GM12865 (cell line): ENCODE results near the gene UBN2.

Experiments used
- DNase-seq: peaks from one replicate; pipeline ENCODE4 v3.0.0; 2010; ENCODE audit warnings: low read depth
- H3K4me3 ChIP-seq: 2 replicates; pipeline ENCODE4 v1.5.1; 2011; ENCODE audit warnings: mild to moderate bottlenecking, low read depth, low read length, control low read depth
- TF ChIP-seq, protein P1 (sequence below): IDR thresholded peaks from 2 replicates; pipeline ENCODE4 v1.5.1; 2011; ENCODE audit warnings: low read length, control low read depth, low read depth, inconsistent platforms; ENCODE audit not compliant: insufficient read depth; ENCODE audit errors: missing control alignments

Gene UBN2

DNA sequence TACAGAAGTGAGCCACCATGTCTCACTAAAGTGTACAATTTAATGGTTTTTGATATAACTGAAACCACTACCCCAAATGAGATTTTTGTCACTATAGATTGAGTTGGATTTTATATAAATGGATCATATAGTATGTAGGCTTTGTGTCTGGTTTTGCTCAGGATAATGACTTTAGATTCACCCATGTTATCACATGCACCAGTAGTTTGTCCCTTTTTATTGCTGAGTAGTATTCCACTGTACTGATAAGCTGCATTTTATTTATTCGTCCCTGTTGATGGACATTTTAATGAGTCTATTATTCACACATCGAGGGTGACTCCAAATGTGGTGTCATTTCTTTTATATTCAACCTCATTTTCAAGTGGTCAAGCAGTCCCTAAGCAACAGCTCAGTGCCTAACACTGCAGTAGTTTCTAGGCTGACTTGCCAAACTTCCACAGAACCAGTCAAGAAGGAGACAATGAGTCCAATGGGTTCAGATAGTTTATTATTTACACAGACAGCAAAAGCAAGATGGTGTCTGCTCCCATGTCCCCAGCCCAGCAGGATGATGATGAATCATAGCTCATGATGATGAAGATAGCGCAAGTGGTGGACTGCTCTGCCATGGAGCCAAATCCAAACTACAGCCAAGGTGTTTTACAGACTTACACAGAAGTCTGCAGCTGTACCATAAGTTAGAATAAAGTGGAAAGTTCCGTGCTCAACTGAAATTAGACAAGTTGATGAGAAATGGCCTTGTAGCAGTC is 103.5 kb downstream of the UBN2 start:
- TF ChIP-seq, protein P1, sequence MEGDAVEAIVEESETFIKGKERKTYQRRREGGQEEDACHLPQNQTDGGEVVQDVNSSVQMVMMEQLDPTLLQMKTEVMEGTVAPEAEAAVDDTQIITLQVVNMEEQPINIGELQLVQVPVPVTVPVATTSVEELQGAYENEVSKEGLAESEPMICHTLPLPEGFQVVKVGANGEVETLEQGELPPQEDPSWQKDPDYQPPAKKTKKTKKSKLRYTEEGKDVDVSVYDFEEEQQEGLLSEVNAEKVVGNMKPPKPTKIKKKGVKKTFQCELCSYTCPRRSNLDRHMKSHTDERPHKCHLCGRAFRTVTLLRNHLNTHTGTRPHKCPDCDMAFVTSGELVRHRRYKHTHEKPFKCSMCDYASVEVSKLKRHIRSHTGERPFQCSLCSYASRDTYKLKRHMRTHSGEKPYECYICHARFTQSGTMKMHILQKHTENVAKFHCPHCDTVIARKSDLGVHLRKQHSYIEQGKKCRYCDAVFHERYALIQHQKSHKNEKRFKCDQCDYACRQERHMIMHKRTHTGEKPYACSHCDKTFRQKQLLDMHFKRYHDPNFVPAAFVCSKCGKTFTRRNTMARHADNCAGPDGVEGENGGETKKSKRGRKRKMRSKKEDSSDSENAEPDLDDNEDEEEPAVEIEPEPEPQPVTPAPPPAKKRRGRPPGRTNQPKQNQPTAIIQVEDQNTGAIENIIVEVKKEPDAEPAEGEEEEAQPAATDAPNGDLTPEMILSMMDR, result no peak
- no peak overlapping the region for H3K4me3 ChIP-seq
- no peak for DNase-seq

DNA sequence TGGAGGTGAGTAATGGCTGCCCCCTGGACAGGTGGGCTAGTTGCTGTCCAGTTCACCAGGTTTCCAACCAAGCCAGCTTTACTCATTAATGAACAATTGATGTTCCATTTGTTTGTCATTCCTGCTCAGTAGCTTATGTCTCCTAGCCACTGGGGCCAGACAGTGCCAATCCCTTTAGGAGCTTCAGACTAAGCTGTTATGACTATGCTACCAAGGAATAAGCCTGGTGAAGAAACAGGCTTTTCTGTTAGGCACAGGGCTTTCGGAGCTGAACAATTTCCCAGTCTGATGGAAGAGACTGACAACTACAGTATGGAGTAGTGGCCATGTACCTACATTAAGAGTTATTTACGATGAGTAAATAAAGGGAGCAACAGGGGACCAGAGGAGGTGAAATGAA is 108.0 kb downstream of the UBN2 start:
- DNase-seq, result no peak
- H3K4me3 ChIP-seq, result no peak overlapping the region; the same call in 1 of the 2 replicates
- TF ChIP-seq, protein P1, result no peak

DNA sequence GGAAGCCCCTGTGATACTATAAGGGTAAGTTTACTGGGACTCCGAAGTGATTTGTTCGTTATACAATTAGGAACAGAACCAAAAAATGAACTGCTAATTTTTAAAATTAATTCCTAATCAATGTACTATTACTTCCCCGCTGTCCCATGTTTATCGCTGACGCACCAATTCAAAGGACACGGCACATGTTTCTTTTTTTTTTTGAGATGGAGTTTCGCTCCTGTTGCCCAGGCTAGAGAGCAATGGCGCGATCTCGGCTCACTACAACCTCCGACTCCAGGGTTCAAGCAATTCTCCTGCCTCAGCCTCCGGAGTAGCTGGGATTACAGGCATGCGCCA is 108.6 kb downstream of the UBN2 start:
- TF ChIP-seq, protein P1, result no peak
- no peak for DNase-seq
- peak overlapping the region; percentile 63 for H3K4me3 ChIP-seq

DNA sequence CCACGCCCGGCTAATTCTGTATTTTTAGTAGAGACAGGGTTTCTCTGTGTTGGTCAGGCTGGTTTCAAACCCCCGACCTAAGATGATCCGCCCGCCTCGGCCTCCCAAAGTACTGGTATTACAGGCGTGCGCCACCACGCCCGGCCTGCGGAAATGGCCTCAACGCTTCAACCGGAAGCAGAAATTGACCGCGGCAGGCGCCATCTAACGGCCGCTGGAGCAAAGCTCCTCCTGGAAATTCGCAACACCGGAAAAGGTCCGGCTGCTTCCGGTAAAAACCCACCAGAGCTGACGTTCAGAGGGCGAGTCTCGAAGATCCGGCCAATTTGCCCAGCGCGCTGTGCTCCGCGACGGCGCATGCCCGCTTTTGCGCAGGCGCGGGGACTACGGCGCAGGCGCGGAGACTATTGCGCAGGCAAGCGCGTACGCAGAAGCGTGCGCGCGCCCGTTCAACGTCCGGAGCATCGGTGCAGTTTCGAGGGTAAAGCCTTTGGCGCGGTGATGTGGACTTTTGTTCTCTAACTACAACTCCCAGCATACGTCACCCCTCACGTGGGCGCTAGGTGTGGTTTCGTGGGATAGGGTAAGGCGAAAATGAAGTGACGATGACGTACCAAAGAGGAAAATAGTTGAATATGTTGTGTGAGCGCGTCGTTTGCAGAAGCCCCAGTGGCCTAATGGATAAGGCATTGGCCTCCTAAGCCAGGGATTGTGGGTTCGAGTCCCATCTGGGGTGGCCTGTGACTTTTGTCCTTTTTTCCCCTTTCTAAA is 109.2 kb downstream of the UBN2 start:
- DNase-seq, result peak; percentile 100
- peak overlapping the region; percentile 90 for H3K4me3 ChIP-seq
- TF ChIP-seq, protein P1, result peak; percentile 77

DNA sequence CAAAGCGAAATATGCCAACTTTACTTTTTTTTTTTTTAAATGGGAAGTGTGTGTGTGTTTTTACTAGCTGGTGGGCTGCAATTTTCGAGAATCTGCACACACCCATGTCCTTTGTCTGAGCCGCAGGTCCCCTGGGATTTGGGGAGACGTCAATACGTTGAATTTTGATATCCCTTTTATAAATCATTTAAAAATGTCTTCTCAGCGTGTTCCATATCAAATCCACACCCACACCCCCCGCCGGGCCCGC is 109.7 kb downstream of the UBN2 start:
- TF ChIP-seq, protein P1, result no peak
- DNase-seq, result no peak

DNA sequence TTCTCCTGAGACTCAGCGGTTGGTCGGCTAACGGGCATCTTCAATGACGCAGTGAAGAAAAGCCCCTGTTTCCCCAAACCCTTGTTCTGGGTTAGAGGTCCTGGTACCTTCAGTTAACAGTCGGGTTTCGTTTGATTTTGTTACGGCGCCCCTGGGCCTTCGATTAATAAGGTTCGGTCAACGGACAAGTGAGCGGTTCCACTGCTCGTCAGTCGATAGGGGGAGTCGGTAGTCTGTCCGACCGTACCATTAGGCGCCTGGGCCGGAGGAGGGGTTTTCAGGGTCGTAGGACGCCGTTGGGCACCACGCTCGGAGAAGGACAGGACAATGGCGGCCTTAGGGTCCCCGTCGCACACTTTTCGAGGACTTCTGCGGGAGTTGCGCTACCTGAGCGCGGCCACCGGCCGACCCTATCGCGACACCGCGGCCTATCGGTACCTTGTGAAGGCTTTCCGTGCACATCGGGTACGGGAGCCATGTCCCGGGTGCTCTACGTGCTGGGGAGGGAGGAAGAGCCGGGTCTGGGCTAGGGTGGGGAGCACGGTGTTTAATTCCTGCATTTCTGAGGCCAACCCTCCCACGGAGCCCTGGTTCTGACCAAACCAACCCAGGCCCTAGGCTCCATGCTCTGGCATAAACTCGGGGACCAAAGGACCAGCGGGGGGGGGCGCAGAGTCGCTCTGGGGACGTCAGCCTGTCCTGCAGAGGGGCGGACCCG is 110.2 kb downstream of the UBN2 start, which contains the start of gene FMC1:
TSS of gene FMC1 (plus strand) at position 280 of the 718 bp plus-strand sequence. CDS start at position 328, 48 bp downstream.
- peak within 1 kb of the TSS; percentile 90 for H3K4me3 ChIP-seq
- TF ChIP-seq, protein P1, result peak; percentile 9
- peak; percentile 97 for DNase-seq

More for the DNA sequence above, 109.7 kb downstream of the UBN2 start:
- peak overlapping the region; percentile 90 for H3K4me3 ChIP-seq
